Measurements from ENCODE around the gene COX5B.

- TF ChIP-seq, protein P1, sequence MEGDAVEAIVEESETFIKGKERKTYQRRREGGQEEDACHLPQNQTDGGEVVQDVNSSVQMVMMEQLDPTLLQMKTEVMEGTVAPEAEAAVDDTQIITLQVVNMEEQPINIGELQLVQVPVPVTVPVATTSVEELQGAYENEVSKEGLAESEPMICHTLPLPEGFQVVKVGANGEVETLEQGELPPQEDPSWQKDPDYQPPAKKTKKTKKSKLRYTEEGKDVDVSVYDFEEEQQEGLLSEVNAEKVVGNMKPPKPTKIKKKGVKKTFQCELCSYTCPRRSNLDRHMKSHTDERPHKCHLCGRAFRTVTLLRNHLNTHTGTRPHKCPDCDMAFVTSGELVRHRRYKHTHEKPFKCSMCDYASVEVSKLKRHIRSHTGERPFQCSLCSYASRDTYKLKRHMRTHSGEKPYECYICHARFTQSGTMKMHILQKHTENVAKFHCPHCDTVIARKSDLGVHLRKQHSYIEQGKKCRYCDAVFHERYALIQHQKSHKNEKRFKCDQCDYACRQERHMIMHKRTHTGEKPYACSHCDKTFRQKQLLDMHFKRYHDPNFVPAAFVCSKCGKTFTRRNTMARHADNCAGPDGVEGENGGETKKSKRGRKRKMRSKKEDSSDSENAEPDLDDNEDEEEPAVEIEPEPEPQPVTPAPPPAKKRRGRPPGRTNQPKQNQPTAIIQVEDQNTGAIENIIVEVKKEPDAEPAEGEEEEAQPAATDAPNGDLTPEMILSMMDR (IDR thresholded peaks at IDR 0.05; ENCODE audit: low read length), result no peak
- no peak for TF ChIP-seq EZH2 (optimal IDR thresholded peaks at IDR 0.05; ENCODE audit: low read depth, low read length)
- TF ChIP-seq EZH2phosphoT487 (IDR thresholded peaks at IDR 0.05; ENCODE audit: low read length), result no peak
Measured at GRCh38 chr2:97693476-97693875, 47.6 kb downstream of the COX5B start.

All from MM.1S (cell line).